ENCODE results near the gene PLCB3. TPM values are rescaled to one million over a fixed set of nuclear protein-coding genes. Genes with fewer than 3 reads are reported as not detected.

PLCB3 gene
- total RNA-seq, 1 donor from 2014 or later, result 8.1 TPM

- Mint-ChIP-seq H3K27ac (no peak overlapping the region), H3K9me3 (no peaks in the 10 kb centered on the region), H3K4me1 (peaks cover 23% of the 10 kb centered on the region), H3K36me3 (ENCODE audit: low read depth) (no peaks in the 10 kb centered on the region), H3K27me3 (peaks cover 57% of the 10 kb centered on the region), H3K4me3 (no peak overlapping the region)
- CTCF ChIA-PET, result no interaction called here
- TF ChIP-seq CTCF (IDR thresholded peaks at IDR 0.05), result no peak
- POLR2A ChIA-PET, result no interaction called here
- ATAC-seq (ENCODE audit: low read depth), result no peak
- DNase-seq, result no peak
- intact Hi-C loops (cut with micrococcal nuclease), result no loop called here
Measured at GRCh38 chr11:64295760-64296159, 44.4 kb downstream of the PLCB3 start.

GRCh38 chr11:64296236-64296635 is 44.9 kb downstream of the PLCB3 start:
- H3K4me3 Mint-ChIP-seq, result no peak overlapping the region
- intact Hi-C loops (cut with micrococcal nuclease), result no loop called here

GRCh38 chr11:64296830-64297698 is 45.7 kb downstream of the PLCB3 start:
- Mint-ChIP-seq H3K27me3 (peaks cover 58% of the 10 kb centered on the region), H3K4me1 (peaks cover 25% of the 10 kb centered on the region), H3K9me3 (no peaks in the 10 kb centered on the region), H3K4me3 (no peak overlapping the region), H3K27ac (no peak overlapping the region), H3K36me3 (ENCODE audit: low read depth) (no peaks in the 10 kb centered on the region)
- ChIA-PET CTCF (no interaction called here), POLR2A (no interaction called here)
- no peak for TF ChIP-seq CTCF (IDR thresholded peaks at IDR 0.05)
- intact Hi-C loops (cut with micrococcal nuclease), result no loop called here
- ATAC-seq (ENCODE audit: low read depth), result no peak
- DNase-seq, result no peak

More at GRCh38 chr11:64296236-64296635, 44.9 kb downstream of the PLCB3 start:
- ChIA-PET POLR2A (no interaction called here), CTCF (no interaction called here)
- Mint-ChIP-seq H3K4me1 (peaks cover 25% of the 10 kb centered on the region), H3K27me3 (peaks cover 58% of the 10 kb centered on the region), H3K36me3 (ENCODE audit: low read depth) (no peaks in the 10 kb centered on the region), H3K27ac (no peak overlapping the region), H3K9me3 (no peaks in the 10 kb centered on the region)
- ATAC-seq (ENCODE audit: low read depth) (no peak), DNase-seq (no peak)
- no peak for TF ChIP-seq CTCF (IDR thresholded peaks at IDR 0.05)

- Mint-ChIP-seq H3K36me3 (ENCODE audit: low read depth) (no peaks in the 10 kb centered on the region), H3K9me3 (no peaks in the 10 kb centered on the region), H3K4me3 (no peak overlapping the region), H3K27ac (no peak overlapping the region), H3K27me3 (peaks cover 56% of the 10 kb centered on the region), H3K4me1 (peaks cover 22% of the 10 kb centered on the region)
- TF ChIP-seq CTCF (IDR thresholded peaks at IDR 0.05), result no peak
- ChIA-PET CTCF (no interaction called here), POLR2A (no interaction called here)
- ATAC-seq (ENCODE audit: low read depth) (no peak), DNase-seq (no peak)
- intact Hi-C loops (cut with micrococcal nuclease), result no loop called here
Measured at GRCh38 chr11:64297699-64298358, 46.5 kb downstream of the PLCB3 start.
